Measurements from ENCODE around the gene NCAM2.
A peak's percentile ranks its signal among the peaks of the same experiment; 100 is the strongest.

The NCAM2 gene

DNA sequence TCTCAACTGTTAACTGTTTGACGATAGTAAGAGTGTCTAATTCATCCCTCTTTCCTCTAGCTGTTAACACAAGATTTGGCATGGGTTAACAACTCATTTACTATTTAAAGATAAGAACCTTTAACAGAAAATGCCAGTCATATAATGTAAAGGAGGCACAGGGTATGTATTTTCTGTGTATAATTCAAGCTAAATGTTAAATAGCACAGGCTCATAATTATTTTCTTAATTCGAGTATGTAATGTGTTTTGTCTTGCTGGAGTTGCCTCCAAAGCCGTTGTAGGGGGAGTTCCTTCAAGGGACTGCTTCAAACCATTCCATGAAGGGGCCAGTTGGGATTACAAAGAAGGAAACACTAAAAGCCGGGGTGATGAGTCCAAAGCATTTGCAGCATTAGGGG, 111.5 kb downstream of the NCAM2 start:
- DNase-seq (ENCODE audit: low read depth) = no peak
- TF ChIP-seq, protein P1, sequence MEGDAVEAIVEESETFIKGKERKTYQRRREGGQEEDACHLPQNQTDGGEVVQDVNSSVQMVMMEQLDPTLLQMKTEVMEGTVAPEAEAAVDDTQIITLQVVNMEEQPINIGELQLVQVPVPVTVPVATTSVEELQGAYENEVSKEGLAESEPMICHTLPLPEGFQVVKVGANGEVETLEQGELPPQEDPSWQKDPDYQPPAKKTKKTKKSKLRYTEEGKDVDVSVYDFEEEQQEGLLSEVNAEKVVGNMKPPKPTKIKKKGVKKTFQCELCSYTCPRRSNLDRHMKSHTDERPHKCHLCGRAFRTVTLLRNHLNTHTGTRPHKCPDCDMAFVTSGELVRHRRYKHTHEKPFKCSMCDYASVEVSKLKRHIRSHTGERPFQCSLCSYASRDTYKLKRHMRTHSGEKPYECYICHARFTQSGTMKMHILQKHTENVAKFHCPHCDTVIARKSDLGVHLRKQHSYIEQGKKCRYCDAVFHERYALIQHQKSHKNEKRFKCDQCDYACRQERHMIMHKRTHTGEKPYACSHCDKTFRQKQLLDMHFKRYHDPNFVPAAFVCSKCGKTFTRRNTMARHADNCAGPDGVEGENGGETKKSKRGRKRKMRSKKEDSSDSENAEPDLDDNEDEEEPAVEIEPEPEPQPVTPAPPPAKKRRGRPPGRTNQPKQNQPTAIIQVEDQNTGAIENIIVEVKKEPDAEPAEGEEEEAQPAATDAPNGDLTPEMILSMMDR (IDR thresholded peaks at IDR 0.05; ENCODE audit: control insufficient read depth, extremely low read depth, insufficient read depth) = no peak
- no peak overlapping the region for H3K4me3 ChIP-seq (ENCODE audit: low read depth, low read length)

DNA sequence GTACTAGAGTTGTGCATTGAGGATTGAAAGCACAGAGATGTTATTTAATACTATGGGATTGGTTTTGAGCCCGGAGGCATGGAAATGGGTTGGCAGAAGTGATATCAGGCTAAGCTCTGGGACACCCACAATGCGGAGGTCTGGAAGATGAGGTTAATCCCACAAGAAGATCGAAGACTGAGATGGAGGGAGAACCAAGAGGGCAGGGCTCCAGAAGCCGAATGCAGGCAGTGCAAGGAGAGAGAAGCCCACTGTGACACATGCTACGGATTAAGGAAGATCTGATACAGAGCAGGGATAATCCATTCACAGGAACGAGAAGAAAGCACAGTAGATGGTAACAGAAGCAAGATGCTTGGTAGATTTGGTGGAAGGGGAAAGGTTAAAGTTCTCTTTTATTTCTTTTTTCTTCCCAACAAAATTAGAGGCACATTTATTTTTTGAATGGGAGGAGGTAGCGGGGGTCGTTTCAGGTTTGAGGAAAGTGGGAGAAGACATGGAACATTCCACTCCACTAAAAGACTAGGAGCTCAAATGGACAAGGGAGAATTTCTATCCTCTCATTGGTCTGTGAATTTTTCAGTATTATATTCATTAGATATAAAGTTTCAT, 113.2 kb downstream of the NCAM2 start:
- DNase-seq (ENCODE audit: low read depth) = no peak
- TF ChIP-seq, protein P1 (IDR thresholded peaks at IDR 0.05; ENCODE audit: control insufficient read depth, extremely low read depth, insufficient read depth) = no peak
- no peak overlapping the region for H3K4me3 ChIP-seq (ENCODE audit: low read depth, low read length)

DNA sequence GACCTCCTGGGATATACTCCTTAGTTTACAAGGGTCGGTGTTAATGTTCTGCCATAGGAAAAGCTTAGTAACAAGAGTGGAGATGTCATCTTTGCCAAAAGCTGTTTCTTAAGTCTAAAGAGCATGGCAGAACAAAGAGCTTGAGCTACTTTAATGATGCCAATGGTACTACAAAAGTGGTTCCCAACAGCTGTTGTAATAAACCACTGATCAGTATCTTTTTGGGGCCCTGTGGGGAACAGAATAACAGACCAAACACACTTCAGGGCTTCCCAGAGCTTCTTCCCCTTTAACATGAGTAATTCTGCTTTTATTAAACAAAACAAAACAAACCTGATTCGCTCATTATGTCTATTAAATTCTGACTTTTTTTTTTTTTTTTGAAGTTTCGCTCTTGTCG, 116.3 kb downstream of the NCAM2 start:
- TF ChIP-seq, protein P1 (IDR thresholded peaks at IDR 0.05; ENCODE audit: control insufficient read depth, extremely low read depth, insufficient read depth) = no peak
- H3K4me3 ChIP-seq (ENCODE audit: low read depth, low read length) = no peak overlapping the region
- no peak for DNase-seq (ENCODE audit: low read depth)

DNA sequence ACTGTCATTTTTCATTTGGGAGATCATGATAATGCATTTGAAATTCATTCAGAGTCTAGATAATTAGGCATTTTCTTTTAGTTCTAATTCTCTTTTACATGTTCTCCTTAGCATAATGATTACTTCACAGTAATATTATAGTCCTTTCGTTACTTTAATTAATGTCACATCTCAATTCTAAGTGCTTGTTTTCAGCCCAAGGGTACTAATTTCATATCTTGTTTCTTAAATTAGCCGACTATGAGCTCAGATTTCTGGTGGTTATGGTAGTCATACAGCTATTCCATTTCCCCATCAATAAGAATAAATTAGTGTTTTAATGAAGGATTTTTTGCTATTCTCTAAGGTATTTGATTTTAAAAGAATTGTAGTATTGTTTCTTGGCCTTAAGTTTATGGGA, 120.9 kb downstream of the NCAM2 start:
- TF ChIP-seq, protein P1 (IDR thresholded peaks at IDR 0.05; ENCODE audit: control insufficient read depth, extremely low read depth, insufficient read depth) = no peak
- no peak for DNase-seq (ENCODE audit: low read depth)
- H3K4me3 ChIP-seq (ENCODE audit: low read depth, low read length) = no peak overlapping the region

DNA sequence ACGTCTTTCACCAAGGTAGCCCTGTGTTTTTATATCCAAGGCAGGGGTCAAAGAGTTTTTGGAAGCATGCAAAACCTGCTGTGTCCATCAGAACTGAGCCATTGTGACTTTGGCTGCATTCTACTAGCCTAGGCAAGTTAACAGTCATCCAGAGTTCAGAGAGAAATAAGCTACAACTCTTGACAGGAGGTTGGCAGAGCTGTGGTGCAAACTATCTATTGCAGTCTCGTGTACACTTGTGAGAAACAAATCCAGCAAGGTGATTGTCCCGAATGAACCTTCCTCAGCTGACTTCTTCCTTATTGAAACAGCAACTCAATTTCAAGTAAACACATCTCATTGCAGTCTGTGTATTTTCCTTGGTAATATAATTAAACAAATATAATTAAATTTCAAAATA, 124.5 kb downstream of the NCAM2 start:
- TF ChIP-seq, protein P1 (IDR thresholded peaks at IDR 0.05; ENCODE audit: control insufficient read depth, extremely low read depth, insufficient read depth) = no peak
- no peak overlapping the region for H3K4me3 ChIP-seq (ENCODE audit: low read depth, low read length)
- peak; percentile 58 for DNase-seq (ENCODE audit: low read depth)

DNA sequence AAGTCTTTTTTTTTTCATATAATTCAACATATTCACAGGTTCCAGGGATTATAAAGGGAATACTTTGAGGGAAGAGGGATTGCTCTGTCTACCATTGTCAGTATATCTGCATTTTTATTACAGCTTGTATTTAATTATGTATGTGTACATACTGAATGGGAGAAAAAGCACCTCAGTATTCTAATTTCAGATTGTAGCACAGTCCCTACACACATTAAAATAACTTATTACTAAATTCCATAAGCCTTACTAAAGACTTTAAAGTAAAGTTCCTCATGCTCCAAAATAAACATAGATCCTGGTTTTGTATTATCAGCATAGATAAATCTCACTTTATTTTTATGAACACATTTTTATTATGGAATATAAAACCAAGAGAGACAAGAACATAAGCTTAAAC, 134.2 kb downstream of the NCAM2 start:
- H3K4me3 ChIP-seq (ENCODE audit: low read depth, low read length) = no peak overlapping the region
- no peak for DNase-seq (ENCODE audit: low read depth)
- TF ChIP-seq, protein P1 (IDR thresholded peaks at IDR 0.05; ENCODE audit: control insufficient read depth, extremely low read depth, insufficient read depth) = no peak

DNA sequence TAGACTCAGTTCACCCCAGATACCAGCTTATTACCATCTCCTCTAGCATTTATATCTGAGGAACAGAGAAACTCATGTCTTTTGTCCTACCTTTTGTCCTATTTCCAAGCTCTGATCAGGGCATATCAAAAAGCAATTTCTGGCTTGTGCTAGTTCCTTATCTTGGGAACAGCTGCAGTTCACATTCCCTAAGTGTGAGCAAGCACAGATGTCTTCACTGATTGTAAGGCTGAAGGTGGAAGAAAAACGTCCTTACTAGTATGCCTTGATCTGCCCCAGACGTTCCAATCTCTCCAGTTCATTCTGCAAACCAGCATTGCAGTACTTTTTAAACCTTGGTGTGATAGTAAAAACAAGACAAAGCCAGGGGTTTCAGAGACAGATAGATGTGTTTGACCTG, 139.8 kb downstream of the NCAM2 start:
- TF ChIP-seq, protein P1 (IDR thresholded peaks at IDR 0.05; ENCODE audit: control insufficient read depth, extremely low read depth, insufficient read depth) = no peak
- DNase-seq (ENCODE audit: low read depth) = no peak
- H3K4me3 ChIP-seq (ENCODE audit: low read depth, low read length) = no peak overlapping the region

All from LNCaP clone FGC (cell line).